ENCODE data around the gene ATXN1.

ATXN1 gene

DNA sequence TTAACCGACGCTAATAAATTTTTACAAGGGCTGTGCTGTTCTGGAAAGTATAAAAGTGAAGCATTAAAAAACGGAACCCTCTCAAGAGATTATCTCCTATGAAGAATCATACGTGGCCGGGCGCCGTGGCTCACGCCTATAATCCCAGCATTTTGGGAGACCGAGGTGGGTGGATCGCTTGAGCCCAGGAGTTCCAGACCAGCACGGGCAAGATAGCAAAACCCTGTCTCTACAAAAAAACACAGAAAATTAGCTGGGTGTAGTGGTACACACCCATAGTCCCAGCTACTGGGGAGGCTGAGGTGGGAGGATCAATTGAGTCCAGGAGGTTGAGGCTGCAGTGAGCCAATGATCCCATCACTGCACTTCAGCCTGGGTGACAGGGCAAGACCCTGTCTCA is 439.4 kb downstream of the ATXN1 start:
- no peak for TF ChIP-seq KLF7 (tag by site-specific recombination; IDR thresholded peaks at IDR 0.05; ENCODE audit: borderline replicate concordance)
- no peak for TF ChIP-seq AEBP2 (tag by site-specific recombination; IDR thresholded peaks at IDR 0.05; ENCODE audit: borderline replicate concordance)
- no peak for TF ChIP-seq GFI1B (tag by site-specific recombination; IDR thresholded peaks at IDR 0.05)
- peaks cover 0 to 11% of the 10 kb centered on the region in 2 experiments; a peak in 2 of 3 replicates for H3K36me3 ChIP-seq (ENCODE audit: control insufficient read depth in 2 of 2, insufficient read depth in 1 of 2, low read length in 2 of 2)
- CTCF ChIA-PET, result interaction anchor here (0.6 to 8.5 kb wide), 5 partner anchors 11 to 1683 kb away, joined by 3 to 86 read pairs (median 3); no protein-coding TSS in a partner anchor
- no peaks in the 10 kb centered on the region for H3K9me3 ChIP-seq (ENCODE audit: control insufficient read depth, insufficient read depth, low read depth, low read length)
- no peak overlapping the region for H3K4me3 ChIP-seq (ENCODE audit: low read depth, low read length)
- H3K27ac ChIP-seq (ENCODE audit: extremely low read depth, low read depth, low read length), result no peak overlapping the region
- POLR2A ChIA-PET, result interaction anchor here (1.4 kb wide), 1 partner anchor 44 kb away, joined by 4 read pairs; no protein-coding TSS in a partner anchor
- H3K4me1 ChIP-seq (ENCODE audit: control insufficient read depth, insufficient read depth, low read length), result peaks cover 11% of the 10 kb centered on the region

GRCh38 chr6:16321341-16321710 is 439.9 kb downstream of the ATXN1 start:
- Histone ChIP-seq H3K36me3 (ENCODE audit: control insufficient read depth in 2 of 2, insufficient read depth in 1 of 2, low read length in 2 of 2) (peaks cover 0 to 6% of the 10 kb centered on the region in 2 experiments; a peak in 2 of 3 replicates), H3K4me3 (ENCODE audit: low read depth, low read length) (no peak overlapping the region), H3K9me3 (ENCODE audit: control insufficient read depth, insufficient read depth, low read depth, low read length) (no peaks in the 10 kb centered on the region), H3K27ac (ENCODE audit: extremely low read depth, low read depth, low read length) (no peak overlapping the region), H3K4me1 (ENCODE audit: control insufficient read depth, insufficient read depth, low read length) (peaks cover 11% of the 10 kb centered on the region)
- ChIA-PET CTCF (interaction anchor here (0.5 to 8.5 kb wide), 3 partner anchors 12 to 442 kb away, joined by 3 to 86 read pairs (median 3); no protein-coding TSS in a partner anchor), POLR2A (no interaction called here)
- TF ChIP-seq ZNF211 (tag by site-specific recombination; IDR thresholded peaks at IDR 0.05; ENCODE audit: low read depth), result no peak
- TF ChIP-seq RBAK (tag by site-specific recombination; IDR thresholded peaks at IDR 0.05), result no peak
- no peak for TF ChIP-seq ZNF610 (tag by site-specific recombination; IDR thresholded peaks at IDR 0.05; ENCODE audit: borderline replicate concordance)
- TF ChIP-seq ZNF645 (tag by site-specific recombination; IDR thresholded peaks at IDR 0.05), result no peak
- no peak for TF ChIP-seq KLF1 (tag by site-specific recombination; IDR thresholded peaks at IDR 0.05)
- no peak for TF ChIP-seq ZNF654 (tag by site-specific recombination; IDR thresholded peaks at IDR 0.05; ENCODE audit: low read depth)
- no peak for TF ChIP-seq ZNF23 (tag by site-specific recombination; IDR thresholded peaks at IDR 0.05; ENCODE audit: borderline replicate concordance)
- no peak for TF ChIP-seq ZNF558 (tag by site-specific recombination; IDR thresholded peaks at IDR 0.05)
- TF ChIP-seq ZNF624 (tag by site-specific recombination; IDR thresholded peaks at IDR 0.05), result no peak
- no peak for TF ChIP-seq KLF8 (tag by site-specific recombination; IDR thresholded peaks at IDR 0.05)
- TF ChIP-seq ZNF239 (tag by site-specific recombination; IDR thresholded peaks at IDR 0.05), result no peak
- TF ChIP-seq ZNF777 (tag by site-specific recombination; IDR thresholded peaks at IDR 0.05; ENCODE audit: borderline replicate concordance), result no peak
- TF ChIP-seq, protein P1, sequence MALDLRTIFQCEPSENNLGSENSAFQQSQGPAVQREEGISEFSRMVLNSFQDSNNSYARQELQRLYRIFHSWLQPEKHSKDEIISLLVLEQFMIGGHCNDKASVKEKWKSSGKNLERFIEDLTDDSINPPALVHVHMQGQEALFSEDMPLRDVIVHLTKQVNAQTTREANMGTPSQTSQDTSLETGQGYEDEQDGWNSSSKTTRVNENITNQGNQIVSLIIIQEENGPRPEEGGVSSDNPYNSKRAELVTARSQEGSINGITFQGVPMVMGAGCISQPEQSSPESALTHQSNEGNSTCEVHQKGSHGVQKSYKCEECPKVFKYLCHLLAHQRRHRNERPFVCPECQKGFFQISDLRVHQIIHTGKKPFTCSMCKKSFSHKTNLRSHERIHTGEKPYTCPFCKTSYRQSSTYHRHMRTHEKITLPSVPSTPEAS (tag by site-specific recombination; IDR thresholded peaks at IDR 0.05), result no peak
- TF ChIP-seq, protein P2, sequence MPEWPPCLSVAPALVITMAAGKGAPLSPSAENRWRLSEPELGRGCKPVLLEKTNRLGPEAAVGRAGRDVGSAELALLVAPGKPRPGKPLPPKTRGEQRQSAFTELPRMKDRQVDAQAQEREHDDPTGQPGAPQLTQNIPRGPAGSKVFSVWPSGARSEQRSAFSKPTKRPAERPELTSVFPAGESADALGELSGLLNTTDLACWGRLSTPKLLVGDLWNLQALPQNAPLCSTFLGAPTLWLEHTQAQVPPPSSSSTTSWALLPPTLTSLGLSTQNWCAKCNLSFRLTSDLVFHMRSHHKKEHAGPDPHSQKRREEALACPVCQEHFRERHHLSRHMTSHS (tag by site-specific recombination; IDR thresholded peaks at IDR 0.05), result no peak
- TF ChIP-seq, protein P3, sequence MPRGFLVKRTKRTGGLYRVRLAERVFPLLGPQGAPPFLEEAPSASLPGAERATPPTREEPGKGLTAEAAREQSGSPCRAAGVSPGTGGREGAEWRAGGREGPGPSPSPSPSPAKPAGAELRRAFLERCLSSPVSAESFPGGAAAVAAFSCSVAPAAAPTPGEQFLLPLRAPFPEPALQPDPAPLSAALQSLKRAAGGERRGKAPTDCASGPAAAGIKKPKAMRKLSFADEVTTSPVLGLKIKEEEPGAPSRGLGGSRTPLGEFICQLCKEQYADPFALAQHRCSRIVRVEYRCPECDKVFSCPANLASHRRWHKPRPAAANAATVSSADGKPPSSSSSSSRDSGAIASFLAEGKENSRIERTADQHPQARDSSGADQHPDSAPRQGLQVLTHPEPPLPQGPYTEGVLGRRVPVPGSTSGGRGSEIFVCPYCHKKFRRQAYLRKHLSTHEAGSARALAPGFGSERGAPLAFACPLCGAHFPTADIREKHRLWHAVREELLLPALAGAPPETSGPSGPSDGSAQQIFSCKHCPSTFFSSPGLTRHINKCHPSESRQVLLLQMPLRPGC (tag by site-specific recombination; IDR thresholded peaks at IDR 0.05), result no peak
- no peak for TF ChIP-seq OVOL3 (tag by site-specific recombination; IDR thresholded peaks at IDR 0.05)
- TF ChIP-seq ZNF274 (IDR thresholded peaks at IDR 0.05; ENCODE audit: low read length), result no peak
- TF ChIP-seq ZNF274 (tag by site-specific recombination; IDR thresholded peaks at IDR 0.05; ENCODE audit: borderline replicate concordance), result no peak
- no peak for TF ChIP-seq ZBTB21 (tag by site-specific recombination; IDR thresholded peaks at IDR 0.05)
